HEK293 (cell line): Measurements from ENCODE around the gene CD79A.

ENCODE experiments used
- CTCF ChIA-PET: fragments of 350-600 bp; formaldehyde crosslinking; extraction: SDS; loops from one replicate; lab custom pipeline; 2021; ENCODE audit warnings: antibody characterized with exemption; lab: Yijun Ruan, JAX
- POLR2A ChIA-PET: fragments of 300-600 bp; formaldehyde crosslinking; extraction: SDS; loops from one replicate; lab custom pipeline; 2020; ENCODE audit warnings: antibody characterized with exemption, inconsistent platforms; lab: Yijun Ruan, JAX
- H3K27ac ChIP-seq: fragments of 200-500 bp; sonication (Bioruptor generic); 2 replicates; pipeline ENCODE4 v1.5.1; 2014; ENCODE audit warnings: low read depth, low read length, control low read depth, inconsistent platforms; ENCODE audit errors: extremely low read depth
- H3K36me3 ChIP-seq, 2 experiments: fragments of 200-500 bp in 1 of 2; sonication (Bioruptor generic) in 1 of 2; 1 replicate in 1 of 2; 2 replicates in 1 of 2; pipeline ENCODE4 v1.5.1; 2014 to 2017; ENCODE audit warnings: inconsistent platforms in 2 of 2, low read length in 2 of 2; ENCODE audit not compliant: control insufficient read depth in 2 of 2, insufficient read depth in 1 of 2
- H3K4me1 ChIP-seq: fragments of 200-500 bp; sonication (Bioruptor generic); 2 replicates; pipeline ENCODE4 v1.5.1; 2014; ENCODE audit warnings: mild to moderate bottlenecking, low read length, inconsistent platforms; ENCODE audit not compliant: control insufficient read depth, insufficient read depth
- H3K4me3 ChIP-seq: 2 replicates; pipeline ENCODE4 v1.5.1; 2011; ENCODE audit warnings: low read depth, mild to moderate bottlenecking, control low read depth, low read length, moderate library complexity
- H3K9me3 ChIP-seq: fragments of 200-500 bp; sonication (Bioruptor generic); 2 replicates; pipeline ENCODE4 v1.5.1; 2014; ENCODE audit warnings: low read depth, low read length, inconsistent platforms; ENCODE audit not compliant: control insufficient read depth, insufficient read depth
- ELK4 ChIP-seq: IDR thresholded peaks from 2 replicates; pipeline ENCODE4 v1.6.1; 2011; ENCODE audit warnings: mild to moderate bottlenecking, low read depth, low read length, borderline replicate concordance
- KLF7 ChIP-seq: fragments of 450-650 bp; formaldehyde crosslinking; IDR thresholded peaks from 2 replicates; pipeline ENCODE4 v1.5.1; 2016; ENCODE audit warnings: missing biosample characterization, missing genetic modification characterization, borderline replicate concordance
- MYNN ChIP-seq: fragments of 450-650 bp; formaldehyde crosslinking; IDR thresholded peaks from 2 replicates; pipeline ENCODE4 v1.5.1; 2016; ENCODE audit warnings: missing biosample characterization, missing genetic modification characterization, borderline replicate concordance
- MZF1 ChIP-seq: fragments of 450-650 bp; formaldehyde crosslinking; IDR thresholded peaks from 2 replicates; pipeline ENCODE4 v1.5.1; 2017; ENCODE audit warnings: missing biosample characterization, missing genetic modification characterization, borderline replicate concordance
- ZBTB11 ChIP-seq: fragments of 450-650 bp; formaldehyde crosslinking; conservative IDR thresholded peaks from 2 replicates; pipeline ENCODE4 v1.5.1; 2016; ENCODE audit warnings: low read depth, missing biosample characterization, missing genetic modification characterization
- ZBTB8A ChIP-seq: fragments of 450-650 bp; formaldehyde crosslinking; IDR thresholded peaks from 2 replicates; pipeline ENCODE4 v1.5.1; 2016; ENCODE audit warnings: missing biosample characterization, missing genetic modification characterization
- ZNF341 ChIP-seq: fragments of 450-650 bp; formaldehyde crosslinking; IDR thresholded peaks from 2 replicates; pipeline ENCODE4; 2016; ENCODE audit warnings: low read depth, missing biosample characterization, missing genetic modification characterization
- ZNF544 ChIP-seq: fragments of 450-650 bp; formaldehyde crosslinking; IDR thresholded peaks from 2 replicates; pipeline ENCODE4 v1.5.0; 2017; ENCODE audit warnings: missing biosample characterization, missing genetic modification characterization
- ZNF664 ChIP-seq: fragments of 450-650 bp; formaldehyde crosslinking; IDR thresholded peaks from 2 replicates; pipeline ENCODE4 v1.5.1; 2016; ENCODE audit warnings: missing biosample characterization, missing genetic modification characterization
- ZNF701 ChIP-seq: fragments of 450-650 bp; formaldehyde crosslinking; IDR thresholded peaks from 2 replicates; pipeline ENCODE4 v1.5.1; 2016; ENCODE audit warnings: missing biosample characterization, missing genetic modification characterization
- ZNF707 ChIP-seq: fragments of 450-650 bp; formaldehyde crosslinking; IDR thresholded peaks from 2 replicates; pipeline ENCODE4 v1.5.1; 2016; ENCODE audit warnings: missing biosample characterization, missing genetic modification characterization
- ZSCAN30 ChIP-seq: fragments of 450-650 bp; IDR thresholded peaks from 2 replicates; pipeline ENCODE4 v1.5.1; 2018; ENCODE audit warnings: missing biosample characterization, mild to moderate bottlenecking, missing genetic modification characterization, moderate library complexity
- TF ChIP-seq, protein P1 (sequence below): fragments of 450-650 bp; formaldehyde crosslinking; IDR thresholded peaks from 2 replicates; pipeline ENCODE4 v1.5.1; 2017; ENCODE audit warnings: missing biosample characterization, missing genetic modification characterization
- TF ChIP-seq, protein P2 (sequence below): fragments of 450-650 bp; IDR thresholded peaks from 2 replicates; pipeline ENCODE4 v1.5.1; 2018; ENCODE audit warnings: missing biosample characterization, missing genetic modification characterization
- TF ChIP-seq, protein P3 (sequence below): fragments of 450-650 bp; formaldehyde crosslinking; IDR thresholded peaks from 2 replicates; pipeline ENCODE4; 2016; ENCODE audit warnings: missing biosample characterization, missing genetic modification characterization
- TF ChIP-seq, protein P4 (sequence below): fragments of 450-650 bp; formaldehyde crosslinking; IDR thresholded peaks from 2 replicates; pipeline ENCODE4 v1.5.1; 2016; ENCODE audit warnings: missing biosample characterization, missing genetic modification characterization
- TF ChIP-seq, protein P5 (sequence below): fragments of 450-650 bp; formaldehyde crosslinking; IDR thresholded peaks from 2 replicates; pipeline ENCODE4 v1.5.1; 2016; ENCODE audit warnings: missing biosample characterization, missing genetic modification characterization, low read depth
- TF ChIP-seq, protein P6 (sequence below): fragments of 450-650 bp; formaldehyde crosslinking; IDR thresholded peaks from 2 replicates; pipeline ENCODE4 v1.5.1; 2017; ENCODE audit warnings: missing biosample characterization, missing genetic modification characterization

Gene CD79A

GRCh38 chr19:41928221-41928683 lies 51.2 kb downstream of the CD79A start, which contains the start of gene ERFL (continued):
- TF ChIP-seq, protein P1, sequence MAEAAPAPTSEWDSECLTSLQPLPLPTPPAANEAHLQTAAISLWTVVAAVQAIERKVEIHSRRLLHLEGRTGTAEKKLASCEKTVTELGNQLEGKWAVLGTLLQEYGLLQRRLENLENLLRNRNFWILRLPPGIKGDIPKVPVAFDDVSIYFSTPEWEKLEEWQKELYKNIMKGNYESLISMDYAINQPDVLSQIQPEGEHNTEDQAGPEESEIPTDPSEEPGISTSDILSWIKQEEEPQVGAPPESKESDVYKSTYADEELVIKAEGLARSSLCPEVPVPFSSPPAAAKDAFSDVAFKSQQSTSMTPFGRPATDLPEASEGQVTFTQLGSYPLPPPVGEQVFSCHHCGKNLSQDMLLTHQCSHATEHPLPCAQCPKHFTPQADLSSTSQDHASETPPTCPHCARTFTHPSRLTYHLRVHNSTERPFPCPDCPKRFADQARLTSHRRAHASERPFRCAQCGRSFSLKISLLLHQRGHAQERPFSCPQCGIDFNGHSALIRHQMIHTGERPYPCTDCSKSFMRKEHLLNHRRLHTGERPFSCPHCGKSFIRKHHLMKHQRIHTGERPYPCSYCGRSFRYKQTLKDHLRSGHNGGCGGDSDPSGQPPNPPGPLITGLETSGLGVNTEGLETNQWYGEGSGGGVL (tag by site-specific recombination): peak; percentile 7; the same call in 1 of the 2 replicates
- TF ChIP-seq MZF1 (tag by site-specific recombination) (no peak), ZNF664 (tag by site-specific recombination) (no peak), ZNF701 (no peak), ZNF544 (no peak), ZNF341 (tag by site-specific recombination) (no peak), ZBTB8A (tag by site-specific recombination) (0 out of 2 replicates have a peak, but pooled peaks have one; percentile 23)
- TF ChIP-seq, protein P2, sequence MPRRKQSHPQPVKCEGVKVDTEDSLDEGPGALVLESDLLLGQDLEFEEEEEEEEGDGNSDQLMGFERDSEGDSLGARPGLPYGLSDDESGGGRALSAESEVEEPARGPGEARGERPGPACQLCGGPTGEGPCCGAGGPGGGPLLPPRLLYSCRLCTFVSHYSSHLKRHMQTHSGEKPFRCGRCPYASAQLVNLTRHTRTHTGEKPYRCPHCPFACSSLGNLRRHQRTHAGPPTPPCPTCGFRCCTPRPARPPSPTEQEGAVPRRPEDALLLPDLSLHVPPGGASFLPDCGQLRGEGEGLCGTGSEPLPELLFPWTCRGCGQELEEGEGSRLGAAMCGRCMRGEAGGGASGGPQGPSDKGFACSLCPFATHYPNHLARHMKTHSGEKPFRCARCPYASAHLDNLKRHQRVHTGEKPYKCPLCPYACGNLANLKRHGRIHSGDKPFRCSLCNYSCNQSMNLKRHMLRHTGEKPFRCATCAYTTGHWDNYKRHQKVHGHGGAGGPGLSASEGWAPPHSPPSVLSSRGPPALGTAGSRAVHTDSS: peak; percentile 99
- TF ChIP-seq, protein P3, sequence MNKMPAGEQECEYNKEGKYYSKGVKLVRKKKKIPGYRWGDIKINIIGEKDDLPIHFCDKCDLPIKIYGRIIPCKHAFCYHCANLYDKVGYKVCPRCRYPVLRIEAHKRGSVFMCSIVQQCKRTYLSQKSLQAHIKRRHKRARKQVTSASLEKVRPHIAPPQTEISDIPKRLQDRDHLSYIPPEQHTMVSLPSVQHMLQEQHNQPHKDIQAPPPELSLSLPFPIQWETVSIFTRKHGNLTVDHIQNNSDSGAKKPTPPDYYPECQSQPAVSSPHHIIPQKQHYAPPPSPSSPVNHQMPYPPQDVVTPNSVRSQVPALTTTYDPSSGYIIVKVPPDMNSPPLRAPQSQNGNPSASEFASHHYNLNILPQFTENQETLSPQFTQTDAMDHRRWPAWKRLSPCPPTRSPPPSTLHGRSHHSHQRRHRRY (tag by site-specific recombination): no peak

DNA sequence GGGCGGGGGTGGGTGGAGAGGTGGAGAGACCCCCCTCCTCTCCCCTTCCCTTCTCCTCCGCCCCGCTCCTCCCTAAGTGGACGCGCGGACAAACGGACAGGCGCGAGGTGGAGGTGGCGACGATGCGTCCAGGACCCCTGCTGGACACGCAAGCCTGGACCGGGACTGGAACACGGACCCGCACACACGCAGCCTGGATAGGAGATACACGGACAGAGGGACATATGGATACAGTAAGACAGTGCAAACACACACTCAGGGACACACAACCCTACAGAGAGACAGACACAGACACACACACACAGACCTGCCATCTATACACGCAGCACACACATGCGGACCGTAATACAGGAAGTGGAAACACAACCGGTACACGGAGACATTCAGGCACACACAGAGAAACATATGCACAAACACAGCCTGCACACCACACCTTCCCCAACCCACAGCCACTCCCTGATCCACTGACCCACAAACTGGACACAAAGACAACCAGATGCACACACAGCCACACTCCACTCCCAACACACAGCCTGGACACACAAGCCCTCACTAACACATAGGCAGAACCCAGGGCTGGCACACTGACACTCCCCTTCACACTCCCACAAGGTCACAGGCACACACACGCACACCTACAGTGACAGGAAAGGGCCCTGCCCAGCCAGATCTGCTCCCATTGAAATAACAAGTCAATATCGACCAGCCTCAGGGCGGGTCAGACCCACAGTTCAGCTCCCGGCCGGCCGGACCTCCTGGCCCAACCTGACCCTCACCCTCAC lies 51.9 kb downstream of the CD79A start:
- H3K4me3 ChIP-seq: peak overlapping the region; percentile 16
- ChIA-PET POLR2A (interaction anchor here (0.6 kb wide), 1 partner anchor 102 kb away, joined by 7 read pairs; no protein-coding TSS in a partner anchor), CTCF (interaction anchor here (0.6 to 1.8 kb wide), 3 partner anchors 22 to 222 kb away, joined by 4 to 5 read pairs (median 4); no protein-coding TSS in a partner anchor)
- no peaks in the 10 kb centered on the region for H3K9me3 ChIP-seq
- H3K36me3 ChIP-seq: no peaks in the 10 kb centered on the region
- H3K4me1 ChIP-seq: peaks cover 4% of the 10 kb centered on the region
- H3K27ac ChIP-seq: no peak overlapping the region
- TF ChIP-seq KLF7 (tag by site-specific recombination): peak; percentile 64; the same call in 1 of the 2 replicates
- no peak for TF ChIP-seq MYNN (tag by site-specific recombination)
- TF ChIP-seq ZSCAN30 (tag by site-specific recombination): no peak
- TF ChIP-seq, protein P4, sequence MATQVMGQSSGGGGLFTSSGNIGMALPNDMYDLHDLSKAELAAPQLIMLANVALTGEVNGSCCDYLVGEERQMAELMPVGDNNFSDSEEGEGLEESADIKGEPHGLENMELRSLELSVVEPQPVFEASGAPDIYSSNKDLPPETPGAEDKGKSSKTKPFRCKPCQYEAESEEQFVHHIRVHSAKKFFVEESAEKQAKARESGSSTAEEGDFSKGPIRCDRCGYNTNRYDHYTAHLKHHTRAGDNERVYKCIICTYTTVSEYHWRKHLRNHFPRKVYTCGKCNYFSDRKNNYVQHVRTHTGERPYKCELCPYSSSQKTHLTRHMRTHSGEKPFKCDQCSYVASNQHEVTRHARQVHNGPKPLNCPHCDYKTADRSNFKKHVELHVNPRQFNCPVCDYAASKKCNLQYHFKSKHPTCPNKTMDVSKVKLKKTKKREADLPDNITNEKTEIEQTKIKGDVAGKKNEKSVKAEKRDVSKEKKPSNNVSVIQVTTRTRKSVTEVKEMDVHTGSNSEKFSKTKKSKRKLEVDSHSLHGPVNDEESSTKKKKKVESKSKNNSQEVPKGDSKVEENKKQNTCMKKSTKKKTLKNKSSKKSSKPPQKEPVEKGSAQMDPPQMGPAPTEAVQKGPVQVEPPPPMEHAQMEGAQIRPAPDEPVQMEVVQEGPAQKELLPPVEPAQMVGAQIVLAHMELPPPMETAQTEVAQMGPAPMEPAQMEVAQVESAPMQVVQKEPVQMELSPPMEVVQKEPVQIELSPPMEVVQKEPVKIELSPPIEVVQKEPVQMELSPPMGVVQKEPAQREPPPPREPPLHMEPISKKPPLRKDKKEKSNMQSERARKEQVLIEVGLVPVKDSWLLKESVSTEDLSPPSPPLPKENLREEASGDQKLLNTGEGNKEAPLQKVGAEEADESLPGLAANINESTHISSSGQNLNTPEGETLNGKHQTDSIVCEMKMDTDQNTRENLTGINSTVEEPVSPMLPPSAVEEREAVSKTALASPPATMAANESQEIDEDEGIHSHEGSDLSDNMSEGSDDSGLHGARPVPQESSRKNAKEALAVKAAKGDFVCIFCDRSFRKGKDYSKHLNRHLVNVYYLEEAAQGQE (tag by site-specific recombination): no peak
- no peak for TF ChIP-seq ZNF701
- TF ChIP-seq ELK4: no peak
- TF ChIP-seq, protein P5, sequence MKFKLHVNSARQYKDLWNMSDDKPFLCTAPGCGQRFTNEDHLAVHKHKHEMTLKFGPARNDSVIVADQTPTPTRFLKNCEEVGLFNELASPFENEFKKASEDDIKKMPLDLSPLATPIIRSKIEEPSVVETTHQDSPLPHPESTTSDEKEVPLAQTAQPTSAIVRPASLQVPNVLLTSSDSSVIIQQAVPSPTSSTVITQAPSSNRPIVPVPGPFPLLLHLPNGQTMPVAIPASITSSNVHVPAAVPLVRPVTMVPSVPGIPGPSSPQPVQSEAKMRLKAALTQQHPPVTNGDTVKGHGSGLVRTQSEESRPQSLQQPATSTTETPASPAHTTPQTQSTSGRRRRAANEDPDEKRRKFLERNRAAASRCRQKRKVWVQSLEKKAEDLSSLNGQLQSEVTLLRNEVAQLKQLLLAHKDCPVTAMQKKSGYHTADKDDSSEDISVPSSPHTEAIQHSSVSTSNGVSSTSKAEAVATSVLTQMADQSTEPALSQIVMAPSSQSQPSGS (tag by site-specific recombination): no peak
- TF ChIP-seq, protein P6, sequence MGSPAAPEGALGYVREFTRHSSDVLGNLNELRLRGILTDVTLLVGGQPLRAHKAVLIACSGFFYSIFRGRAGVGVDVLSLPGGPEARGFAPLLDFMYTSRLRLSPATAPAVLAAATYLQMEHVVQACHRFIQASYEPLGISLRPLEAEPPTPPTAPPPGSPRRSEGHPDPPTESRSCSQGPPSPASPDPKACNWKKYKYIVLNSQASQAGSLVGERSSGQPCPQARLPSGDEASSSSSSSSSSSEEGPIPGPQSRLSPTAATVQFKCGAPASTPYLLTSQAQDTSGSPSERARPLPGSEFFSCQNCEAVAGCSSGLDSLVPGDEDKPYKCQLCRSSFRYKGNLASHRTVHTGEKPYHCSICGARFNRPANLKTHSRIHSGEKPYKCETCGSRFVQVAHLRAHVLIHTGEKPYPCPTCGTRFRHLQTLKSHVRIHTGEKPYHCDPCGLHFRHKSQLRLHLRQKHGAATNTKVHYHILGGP (tag by site-specific recombination): 0 out of 2 replicates have a peak, but pooled peaks have one; percentile 25
- no peak for TF ChIP-seq ZNF707 (tag by site-specific recombination)
- peak; percentile 83 for TF ChIP-seq ZBTB11
